HG03060 (cell line): ENCODE data around the gene DIPK1A.
A peak's percentile ranks its signal among the peaks of the same experiment; 100 is the strongest.

ENCODE experiments used
- ATAC-seq: cut with Tn5 transposase; IDR thresholded peaks from one replicate; pipeline ENCODE4 v1.9.1; 2021; ENCODE audit warnings: low read depth, moderate number of reproducible peaks; ENCODE audit not compliant: unreplicated experiment

Gene DIPK1A

GRCh38 chr1:92881391-92881790, 79.9 kb downstream of the DIPK1A start:
- ATAC-seq: no peak

- no peak for ATAC-seq
These were observed 81.8 kb downstream of the DIPK1A start for GRCh38 chr1:92879316-92879968.

- ATAC-seq: no peak
These were observed 83.5 kb downstream of the DIPK1A start for GRCh38 chr1:92877792-92878191.

- no peak for ATAC-seq
These were observed 84.1 kb downstream of the DIPK1A start for GRCh38 chr1:92877081-92877711.

- ATAC-seq: no peak
These were observed 84.9 kb downstream of the DIPK1A start for GRCh38 chr1:92876351-92876750.

- no peak for ATAC-seq
These were observed 86.3 kb downstream of the DIPK1A start for GRCh38 chr1:92874987-92875386.

- ATAC-seq: no peak
These were observed 88.5 kb downstream of the DIPK1A start for GRCh38 chr1:92872719-92873118.

- no peak for ATAC-seq
These were observed 90.7 kb downstream of the DIPK1A start for GRCh38 chr1:92870591-92870990.

- ATAC-seq: no peak
These were observed 97.1 kb downstream of the DIPK1A start for GRCh38 chr1:92864131-92864530.

GRCh38 chr1:92862605-92863004, 98.7 kb downstream of the DIPK1A start:
- ATAC-seq: no peak

GRCh38 chr1:92859400-92860039, 101.7 kb downstream of the DIPK1A start:
- ATAC-seq: no peak

GRCh38 chr1:92858564-92859399, 102.5 kb downstream of the DIPK1A start:
- peak; percentile 68 for ATAC-seq

GRCh38 chr1:92857817-92858216, 103.4 kb downstream of the DIPK1A start:
- no peak for ATAC-seq

- no peak for ATAC-seq
These were observed 106.0 kb downstream of the DIPK1A start for GRCh38 chr1:92855236-92855635.

GRCh38 chr1:92854101-92854785, 107.0 kb downstream of the DIPK1A start:
- ATAC-seq: no peak

GRCh38 chr1:92853299-92853698, 108.0 kb downstream of the DIPK1A start:
- ATAC-seq: no peak

- no peak for ATAC-seq
These were observed 109.5 kb downstream of the DIPK1A start for GRCh38 chr1:92851729-92852128.

GRCh38 chr1:92850019-92850418, 111.2 kb downstream of the DIPK1A start:
- ATAC-seq: no peak

- ATAC-seq: no peak
These were observed 113.1 kb downstream of the DIPK1A start for GRCh38 chr1:92848201-92848600.

GRCh38 chr1:92845908-92846307, 115.4 kb downstream of the DIPK1A start:
- ATAC-seq: no peak
